DMS53 treated with DMSO at 0.1 percent for 48 hours (cell line): ENCODE data around the gene SLC6A6.

Experiments
- DNase-seq: peaks from one replicate; lab custom pipeline; 2025; ENCODE audit not compliant: unreplicated experiment; lab: John Stamatoyannopoulos, UW

The SLC6A6 gene

GRCh38 chr3:14517601-14518431, 115.4 kb downstream of the SLC6A6 start:
- DNase-seq, result no peak

GRCh38 chr3:14518432-14518802, 116.0 kb downstream of the SLC6A6 start:
- DNase-seq, result no peak

- no peak for DNase-seq
Observed at GRCh38 chr3:14518893-14519292, 116.5 kb downstream of the SLC6A6 start.

- no peak for DNase-seq
Observed at GRCh38 chr3:14519406-14519805, 117.0 kb downstream of the SLC6A6 start.

GRCh38 chr3:14520149-14520548, 117.7 kb downstream of the SLC6A6 start:
- no peak for DNase-seq

GRCh38 chr3:14520967-14521366, 118.6 kb downstream of the SLC6A6 start:
- no peak for DNase-seq

GRCh38 chr3:14521611-14522010, 119.2 kb downstream of the SLC6A6 start:
- no peak for DNase-seq

- DNase-seq, result no peak
Observed at GRCh38 chr3:14522129-14522691, 119.8 kb downstream of the SLC6A6 start.

- no peak for DNase-seq
Observed at GRCh38 chr3:14522768-14523167, 120.4 kb downstream of the SLC6A6 start.

GRCh38 chr3:14523792-14524191, 121.4 kb downstream of the SLC6A6 start:
- no peak for DNase-seq

GRCh38 chr3:14524311-14524711, 121.9 kb downstream of the SLC6A6 start:
- DNase-seq, result no peak

- no peak for DNase-seq
Observed at GRCh38 chr3:14524920-14525660, 122.7 kb downstream of the SLC6A6 start.

- DNase-seq, result no peak
Observed at GRCh38 chr3:14525685-14526631, 123.6 kb downstream of the SLC6A6 start.

- no peak for DNase-seq
Observed at GRCh38 chr3:14528081-14528480, 125.7 kb downstream of the SLC6A6 start.

- DNase-seq, result no peak
Observed at GRCh38 chr3:14531856-14532395, 129.5 kb downstream of the SLC6A6 start.

GRCh38 chr3:14532691-14533456, 130.5 kb downstream of the SLC6A6 start:
- DNase-seq, result no peak

- DNase-seq, result no peak
Observed at GRCh38 chr3:14533457-14533958, 131.1 kb downstream of the SLC6A6 start.

- DNase-seq, result no peak
Observed at GRCh38 chr3:14534516-14535191, 132.2 kb downstream of the SLC6A6 start.

- DNase-seq, result no peak
Observed at GRCh38 chr3:14535616-14536015, 133.2 kb downstream of the SLC6A6 start.
